CD4-positive, alpha-beta T cell treated with Interleukin-17A for 4 hours (primary cell): Measurements from ENCODE around the gene ACKR4.
"Not testable (repeated sequence)": the region's sequence is repeated elsewhere in the genome, so short reads cannot be mapped to it uniquely, and the experiment has no call there.

ENCODE experiments used
- DNase-seq: peaks from one replicate; pipeline ENCODE4 v3.0.0-alpha.2; 2020; ENCODE audit warnings: mixed read lengths

Gene ACKR4

DNA sequence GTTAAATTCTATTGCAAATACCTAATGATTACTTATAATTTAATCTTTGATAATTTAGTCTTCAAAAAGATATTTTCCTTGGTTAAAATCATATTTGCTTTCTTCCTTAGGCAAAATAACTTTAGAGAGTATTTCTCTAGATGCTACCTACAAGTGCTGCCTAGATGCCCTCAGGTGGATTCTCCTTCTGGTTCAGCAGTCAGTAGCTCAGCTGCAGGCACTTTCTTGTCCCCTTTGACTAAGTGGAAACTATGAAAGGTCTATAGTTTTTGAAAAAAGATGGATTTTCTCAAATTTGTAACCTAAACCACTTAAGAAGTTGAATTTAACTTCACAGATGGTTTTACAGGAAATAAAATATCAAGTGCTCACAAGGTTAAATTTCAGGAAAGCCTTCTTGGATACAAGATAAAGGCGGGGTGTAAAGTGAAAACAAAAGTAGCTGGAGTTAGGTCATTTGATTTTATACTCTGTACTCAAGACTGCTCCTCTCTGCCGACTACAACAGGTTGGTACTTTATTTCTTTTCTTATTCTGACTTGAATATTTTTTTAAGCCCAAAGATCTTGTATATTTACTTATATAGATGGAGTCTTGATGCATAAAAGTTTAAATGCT, at the start of gene ACKR4:
Gene ACKR4 (plus strand): TSS at position 455 of the 618 bp plus-strand sequence. CDS start 3,128 bp downstream, outside the sequence.
- DNase-seq: no peak

- no peak for DNase-seq
These were observed 47.9 kb upstream of the ACKR4 start for GRCh38 chr3:132549169-132549568.

DNA sequence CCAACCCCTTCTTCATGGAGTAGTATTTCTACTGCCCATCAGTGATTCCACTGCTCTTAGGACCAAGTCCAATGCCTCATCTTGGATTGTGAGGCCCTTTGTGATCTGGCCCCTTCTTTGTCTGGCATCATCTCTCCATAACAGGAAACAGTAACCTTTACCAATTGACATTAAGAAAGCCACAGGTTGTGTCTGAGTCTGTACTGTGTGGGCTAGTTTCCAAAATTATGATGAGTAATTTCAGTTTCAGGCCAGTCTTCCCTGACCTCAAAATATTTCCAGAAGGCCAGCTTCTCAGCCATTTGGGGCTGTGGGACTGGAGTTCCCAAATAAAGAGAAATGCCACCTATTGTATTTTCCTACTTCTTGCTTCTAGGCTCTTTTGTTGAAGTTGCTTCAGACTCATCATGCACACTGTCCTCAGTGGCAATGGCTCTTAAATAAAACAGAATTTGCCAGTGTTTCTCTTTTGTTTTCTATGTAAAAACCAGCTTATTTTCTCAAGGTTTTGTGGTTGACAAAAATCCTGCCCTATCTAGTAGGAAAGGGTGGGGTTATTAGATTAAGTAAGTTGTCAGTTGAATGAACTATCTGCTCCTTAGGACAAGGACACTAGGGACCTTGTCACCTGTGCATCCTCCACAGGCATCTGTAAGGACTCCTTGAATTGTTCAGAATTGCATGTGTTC, 47.0 kb upstream of the ACKR4 start:
- no peak for DNase-seq

GRCh38 chr3:132550579-132551305, 46.3 kb upstream of the ACKR4 start:
- no peak for DNase-seq

DNA sequence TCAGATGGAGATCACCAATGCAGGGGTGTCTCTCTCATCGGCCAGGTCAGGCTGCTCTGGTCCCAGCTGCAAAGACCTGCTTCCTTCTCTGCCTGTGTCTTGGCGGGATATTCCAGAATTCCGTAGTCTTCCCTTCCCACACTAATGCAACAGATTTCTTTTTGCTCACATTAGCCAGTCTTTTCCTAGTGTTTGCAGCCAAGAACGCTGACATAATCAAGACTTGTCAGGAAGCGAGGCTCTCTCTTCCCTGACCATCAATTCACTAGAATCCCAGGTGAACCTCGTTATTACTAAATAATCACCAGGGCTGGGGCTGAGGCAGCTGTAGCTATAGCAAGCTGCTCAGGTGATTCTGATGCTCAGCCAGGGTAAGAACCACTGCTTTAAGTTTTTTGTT, 43.2 kb upstream of the ACKR4 start:
- no peak for DNase-seq

DNA sequence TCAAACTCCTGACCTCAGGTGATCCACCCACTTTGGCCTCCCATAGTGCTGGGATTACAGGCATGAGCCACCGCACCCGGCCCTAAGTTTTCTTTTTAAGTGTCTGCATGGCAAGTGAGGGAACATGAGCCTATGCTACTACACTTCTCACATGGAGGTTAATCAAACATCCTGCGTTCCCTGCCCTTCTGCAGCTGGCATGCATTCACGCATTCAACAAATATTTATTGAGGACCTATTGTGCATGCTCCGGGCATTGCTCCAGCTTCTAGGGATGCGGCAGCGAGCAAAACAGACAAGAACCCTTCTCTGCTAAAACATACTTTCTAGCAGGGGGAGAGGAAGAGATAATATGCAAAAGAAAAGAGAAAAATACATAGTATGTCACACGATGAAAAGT, 42.6 kb upstream of the ACKR4 start:
- no peak for DNase-seq

DNA sequence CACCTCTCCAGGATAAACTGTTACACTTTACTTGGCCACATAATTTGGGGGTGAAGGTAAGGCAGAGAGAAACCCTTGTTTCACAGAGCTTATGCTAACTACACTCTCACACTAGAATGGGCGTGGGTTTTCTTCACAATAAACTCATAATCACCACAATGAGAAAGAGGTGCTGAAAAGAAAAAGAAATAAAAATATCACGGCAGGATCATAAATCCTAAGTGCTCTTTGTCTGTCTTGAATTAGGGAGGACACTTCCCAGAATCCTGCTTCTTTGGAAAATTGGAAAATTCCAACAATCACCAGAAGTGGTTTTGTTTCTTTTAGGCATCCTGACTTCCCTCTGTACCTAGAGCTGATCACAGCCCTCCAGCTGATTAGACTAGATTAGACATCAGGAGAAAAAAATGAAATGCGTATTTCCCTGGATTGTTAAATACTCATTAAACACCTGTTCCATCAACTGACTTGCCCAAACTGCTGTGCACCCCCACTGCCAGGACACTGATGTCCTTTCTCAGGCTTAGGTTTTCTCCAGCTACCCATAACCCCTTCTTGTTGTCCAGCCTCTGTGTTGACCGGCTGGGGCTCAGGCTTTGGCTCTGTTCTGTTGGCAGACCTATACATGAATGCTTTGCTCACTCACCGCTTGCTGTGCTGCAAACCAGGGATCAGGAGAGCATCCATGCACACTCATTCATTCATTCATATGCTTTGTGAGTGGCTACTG, 41.6 kb upstream of the ACKR4 start:
- DNase-seq: no peak

DNA sequence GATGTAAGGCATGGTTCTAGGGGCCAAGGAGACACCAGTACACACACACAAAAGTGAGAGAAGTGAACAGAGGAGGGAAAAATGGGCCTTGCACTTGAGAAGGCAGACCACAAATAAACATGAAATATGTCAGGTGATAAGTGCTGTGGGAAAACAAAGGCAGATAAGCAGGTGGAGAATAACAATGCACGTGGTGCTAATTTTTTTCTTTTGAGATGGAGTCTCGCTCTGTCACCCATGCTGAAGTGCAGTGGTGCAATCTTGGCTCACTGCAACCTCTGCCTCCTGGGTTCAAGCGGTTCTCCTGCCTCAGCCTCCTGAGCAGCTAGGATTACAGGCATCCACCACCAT, 41.1 kb upstream of the ACKR4 start:
- not testable (repeated sequence) for DNase-seq

- no peak for DNase-seq
These were observed 40.4 kb upstream of the ACKR4 start for GRCh38 chr3:132556508-132557159.

- no peak for DNase-seq
These were observed 36.1 kb upstream of the ACKR4 start for GRCh38 chr3:132561003-132561402.

DNA sequence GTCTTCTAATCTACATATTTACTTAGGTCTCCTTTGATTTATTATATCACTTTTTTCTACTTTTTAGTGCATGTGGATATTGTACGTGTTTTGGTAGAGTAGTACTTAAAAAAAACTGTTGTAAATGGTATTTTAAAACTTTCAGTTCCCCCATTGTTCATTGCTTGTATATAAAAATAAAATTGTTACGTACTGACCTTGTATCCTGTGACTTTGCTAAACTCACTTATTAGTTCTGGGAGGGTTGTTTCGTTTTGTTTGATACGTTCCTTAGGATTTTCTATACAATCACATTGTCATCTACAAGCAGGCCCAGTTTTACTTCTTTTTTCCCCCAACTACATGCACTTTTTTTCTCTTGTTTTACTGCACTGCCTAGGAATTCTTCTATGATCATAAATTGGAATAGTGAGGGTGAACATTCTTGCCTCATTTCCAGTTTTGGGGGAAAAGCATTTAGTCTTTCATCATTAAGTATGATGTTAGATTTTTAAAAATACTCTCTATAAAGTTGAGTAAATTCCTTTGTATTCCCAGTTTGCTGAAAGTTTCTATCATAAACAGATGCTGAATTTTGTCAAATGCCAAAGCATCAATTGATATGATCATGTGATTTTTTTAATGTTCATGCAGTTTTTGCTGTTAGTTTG, 33.5 kb upstream of the ACKR4 start:
- DNase-seq: no peak

GRCh38 chr3:132564070-132564465, 33.0 kb upstream of the ACKR4 start:
- no peak for DNase-seq

- no peak for DNase-seq
These were observed 28.6 kb upstream of the ACKR4 start for GRCh38 chr3:132568422-132568821.

- no peak for DNase-seq
These were observed 27.9 kb upstream of the ACKR4 start for GRCh38 chr3:132569153-132569552.

DNA sequence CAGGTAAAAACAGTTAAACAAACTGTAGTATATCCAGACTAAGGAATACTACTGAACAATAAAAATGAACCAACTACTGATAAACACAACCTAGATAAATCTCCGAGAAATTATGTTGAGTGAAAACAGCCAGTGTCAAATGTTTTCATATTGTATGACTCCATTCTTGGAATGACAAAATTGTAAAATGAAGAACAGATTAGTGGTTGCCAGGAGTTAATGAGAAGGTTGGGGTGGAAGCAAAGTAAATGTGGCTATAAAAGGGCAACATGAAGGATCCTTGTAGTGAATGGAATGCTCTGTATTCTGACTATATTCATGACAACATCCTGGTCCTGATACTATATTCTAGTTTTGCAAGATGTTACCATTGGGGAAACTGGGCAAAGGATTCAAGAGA, 27.5 kb upstream of the ACKR4 start:
- DNase-seq: no peak

DNA sequence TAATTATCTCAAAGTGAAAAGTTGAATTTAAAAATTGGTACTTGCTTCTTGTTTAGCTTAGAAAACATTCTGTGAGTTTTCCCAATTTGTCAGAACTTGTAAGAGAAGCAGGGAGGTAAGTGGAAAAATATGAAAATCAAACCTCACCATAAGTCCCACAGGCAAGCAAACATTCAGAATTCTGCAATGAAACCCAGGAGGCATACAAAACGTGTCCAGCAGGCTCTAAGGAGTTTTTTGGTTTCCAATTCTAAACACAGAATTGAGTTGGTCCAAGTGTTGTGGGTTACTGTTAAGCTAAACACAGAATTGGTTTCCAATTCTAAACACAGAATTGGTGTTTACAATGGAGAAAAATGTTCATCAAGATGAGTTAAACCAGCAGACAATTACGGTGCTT, 27.1 kb upstream of the ACKR4 start:
- no peak for DNase-seq

DNA sequence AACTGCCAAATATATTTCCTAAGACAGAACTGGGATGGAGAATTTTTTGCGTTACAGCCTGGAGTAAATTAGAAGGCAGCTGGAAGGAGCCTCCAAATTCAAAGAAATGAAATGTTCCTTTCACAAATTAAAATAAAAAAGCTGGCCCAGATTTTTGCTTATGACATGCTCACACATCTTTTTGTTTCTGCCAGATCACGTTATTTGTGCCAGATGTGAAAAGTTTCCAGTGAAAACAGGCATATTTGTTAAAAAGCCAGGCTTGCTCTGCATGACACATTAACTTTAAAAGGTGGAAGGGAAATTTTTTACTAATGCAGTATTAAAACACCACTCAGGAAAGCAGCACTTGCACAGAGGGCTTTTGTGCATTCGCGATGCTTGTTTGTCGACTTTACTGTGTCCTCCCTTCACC, 23.3 kb upstream of the ACKR4 start:
- no peak for DNase-seq

DNA sequence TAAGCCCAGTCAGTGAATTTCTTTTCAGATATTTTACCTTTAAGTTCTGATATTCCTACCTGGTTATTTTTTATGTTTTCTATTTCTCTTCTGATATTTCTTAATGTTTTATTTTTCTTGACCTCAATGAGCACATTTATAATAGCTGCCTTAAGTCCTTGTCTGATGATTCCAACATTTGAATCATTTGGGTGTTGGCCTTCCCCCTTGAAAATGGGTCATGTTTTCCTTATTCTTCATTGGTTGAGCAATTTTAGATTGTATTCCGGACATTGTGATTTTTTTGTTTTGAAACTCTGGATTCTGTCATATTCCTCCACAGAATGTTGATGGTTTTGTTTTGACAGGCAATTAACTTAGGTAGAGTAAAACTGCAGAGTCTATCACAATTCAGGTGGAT, 9.7 kb upstream of the ACKR4 start:
- no peak for DNase-seq

- no peak for DNase-seq
These were observed 4.9 kb upstream of the ACKR4 start for GRCh38 chr3:132592216-132592615.

DNA sequence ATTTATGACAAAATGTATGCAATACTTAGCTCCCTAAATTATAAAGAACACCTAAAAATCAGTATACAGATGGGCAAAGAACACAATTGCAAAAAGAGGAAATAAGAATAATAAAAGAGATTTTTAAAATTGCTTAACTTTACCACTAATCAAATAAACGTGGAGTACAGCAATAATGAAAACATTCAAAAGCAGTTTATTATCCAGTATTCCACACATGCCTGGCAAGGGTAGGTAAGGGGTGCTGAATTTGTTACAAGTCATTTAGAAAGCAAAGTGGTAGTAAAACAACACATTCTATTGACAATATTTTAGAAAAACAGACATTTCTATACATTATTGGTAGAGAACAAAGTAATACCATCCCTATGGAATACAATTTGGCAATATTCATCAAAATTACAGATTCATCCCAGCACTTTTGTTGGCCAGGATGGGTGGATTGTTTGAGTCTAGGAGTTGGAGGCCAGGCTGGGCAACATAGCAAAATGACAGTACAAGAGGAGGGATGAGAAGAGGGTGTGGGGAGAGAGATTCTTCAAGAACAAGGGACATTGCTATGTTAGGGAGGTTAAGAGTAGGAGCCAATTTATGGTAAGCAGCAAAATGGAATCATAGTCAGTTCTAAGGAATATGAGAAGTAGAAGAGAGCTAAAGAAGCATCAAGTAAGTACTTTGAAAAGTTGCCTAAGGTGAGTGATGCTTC, 3.7 kb upstream of the ACKR4 start:
- DNase-seq: no peak

GRCh38 chr3:132593947-132594323, 3.1 kb upstream of the ACKR4 start:
- no peak for DNase-seq

DNA sequence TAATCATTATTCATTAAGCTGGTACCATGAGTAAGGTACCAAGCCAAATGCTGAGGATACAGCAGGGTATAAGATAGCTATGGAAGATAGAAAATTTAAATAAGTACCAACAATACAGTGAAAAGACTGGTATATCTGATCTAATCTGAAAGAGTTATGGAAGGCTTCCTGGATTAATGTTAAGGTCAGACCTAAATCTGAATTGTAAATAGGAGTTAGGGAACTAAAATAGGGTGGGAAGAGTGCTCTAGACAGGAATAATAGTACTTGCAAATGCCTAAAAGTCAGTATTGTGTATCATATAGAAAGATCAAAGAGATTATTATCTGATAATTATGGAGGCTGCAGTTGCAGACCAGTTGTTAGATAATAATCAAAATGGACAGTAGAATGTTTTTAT, 2.6 kb upstream of the ACKR4 start:
- no peak for DNase-seq
